Osteoblast (primary cell): ENCODE measurements around the gene WWC1. TPM values are rescaled to one million over a fixed set of nuclear protein-coding genes. Genes with fewer than 3 reads are reported as not detected.

ENCODE experiments used
- DNase-seq: peaks from one replicate; pipeline ENCODE4 v3.0.0; 2011; ENCODE audit warnings: low spot score, mixed read lengths; ENCODE audit not compliant: insufficient read length; ENCODE audit errors: missing footprints
- H2AFZ ChIP-seq: 2 replicates; pipeline ENCODE4 v1.6.0; 2011; ENCODE audit warnings: mild to moderate bottlenecking, low read length
- H3K27ac ChIP-seq: 2 replicates; pipeline ENCODE4 v1.5.1; 2011; ENCODE audit warnings: mild to moderate bottlenecking, low read depth, low read length, moderate library complexity
- H3K27me3 ChIP-seq: 2 replicates; pipeline ENCODE4 v1.6.0; 2012; ENCODE audit warnings: mild to moderate bottlenecking, control low read depth, inconsistent platforms, low read length, moderate library complexity; ENCODE audit not compliant: insufficient read depth
- H3K36me3 ChIP-seq: 2 replicates; pipeline ENCODE4 v1.5.1; 2011; ENCODE audit warnings: mild to moderate bottlenecking, low read length, control low read depth, moderate library complexity; ENCODE audit not compliant: insufficient read depth
- H3K4me1 ChIP-seq: 2 replicates; pipeline ENCODE4 v1.5.1; 2011; ENCODE audit warnings: mild to moderate bottlenecking, low read length, control low read depth, moderate library complexity; ENCODE audit not compliant: insufficient read depth
- H3K4me2 ChIP-seq: 2 replicates; pipeline ENCODE4 v1.6.0; 2011; ENCODE audit warnings: mild to moderate bottlenecking, low read length; ENCODE audit not compliant: insufficient read depth
- H3K4me3 ChIP-seq: fragments of 200-600 bp; sonication (generic); 3 replicates; pipeline ENCODE4 v1.5.1; 2012; ENCODE audit warnings: mild to moderate bottlenecking, low read length, inconsistent platforms; ENCODE audit not compliant: insufficient read depth
- H3K79me2 ChIP-seq: 2 replicates; pipeline ENCODE4 v1.6.0; 2012; ENCODE audit warnings: mild to moderate bottlenecking, low read length, control low read depth, inconsistent platforms; ENCODE audit not compliant: insufficient read depth
- H3K9me3 ChIP-seq: 2 replicates; pipeline ENCODE4 v1.5.1; 2011; ENCODE audit warnings: low read depth, low read length, control low read depth
- H4K20me1 ChIP-seq: 2 replicates; pipeline ENCODE4 v1.6.0; 2012; ENCODE audit warnings: mild to moderate bottlenecking, low read length, control low read depth; ENCODE audit not compliant: insufficient read depth
- total RNA-seq: library from RNA; depleted of rRNA; stranded (reverse); fragments of >200 nt; gene quantifications from 2 replicates; pipeline ENCODE4 v1.2.3, GENCODE V29; 2012
- TF ChIP-seq, protein P1 (sequence below): IDR thresholded peaks from 2 replicates; pipeline ENCODE4 v1.5.1; 2011; ENCODE audit warnings: mild to moderate bottlenecking, low read depth, low read length, moderate library complexity; ENCODE audit errors: extremely low read depth

WWC1 gene
- total RNA-seq, 1 donor, result 1.4 TPM

DNA sequence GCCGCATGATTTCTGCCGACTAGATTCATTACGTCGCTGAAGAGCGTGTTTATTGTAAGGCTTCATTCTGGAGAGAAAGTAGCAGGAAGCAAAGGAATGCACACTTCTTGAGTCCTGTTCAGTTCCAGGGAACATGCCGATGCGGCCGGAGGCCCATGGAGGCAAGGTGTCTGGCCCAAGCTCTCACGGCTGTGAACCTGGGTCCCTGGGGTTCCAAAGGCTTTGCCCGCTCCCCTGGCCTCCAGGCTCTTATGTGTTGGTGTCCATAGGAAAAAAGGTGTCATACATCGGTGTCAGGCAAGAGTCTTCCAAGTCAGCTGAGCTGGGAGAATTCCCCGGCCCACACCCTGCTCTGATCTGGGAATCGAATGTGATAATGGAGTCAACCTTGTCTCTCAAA is 64.7 kb downstream of the WWC1 start:
- Histone ChIP-seq H3K27ac (no peak overlapping the region), H3K27me3 (no peaks in the 10 kb centered on the region), H4K20me1 (no peaks in the 10 kb centered on the region), H3K79me2 (no peaks in the 10 kb centered on the region), H3K36me3 (no peaks in the 10 kb centered on the region), H3K4me1 (no peaks in the 10 kb centered on the region), H2AFZ (no peak overlapping the region), H3K9me3 (no peaks in the 10 kb centered on the region), H3K4me3 (no peak overlapping the region), H3K4me2 (no peak overlapping the region)
- DNase-seq, result no peak
- TF ChIP-seq, protein P1, sequence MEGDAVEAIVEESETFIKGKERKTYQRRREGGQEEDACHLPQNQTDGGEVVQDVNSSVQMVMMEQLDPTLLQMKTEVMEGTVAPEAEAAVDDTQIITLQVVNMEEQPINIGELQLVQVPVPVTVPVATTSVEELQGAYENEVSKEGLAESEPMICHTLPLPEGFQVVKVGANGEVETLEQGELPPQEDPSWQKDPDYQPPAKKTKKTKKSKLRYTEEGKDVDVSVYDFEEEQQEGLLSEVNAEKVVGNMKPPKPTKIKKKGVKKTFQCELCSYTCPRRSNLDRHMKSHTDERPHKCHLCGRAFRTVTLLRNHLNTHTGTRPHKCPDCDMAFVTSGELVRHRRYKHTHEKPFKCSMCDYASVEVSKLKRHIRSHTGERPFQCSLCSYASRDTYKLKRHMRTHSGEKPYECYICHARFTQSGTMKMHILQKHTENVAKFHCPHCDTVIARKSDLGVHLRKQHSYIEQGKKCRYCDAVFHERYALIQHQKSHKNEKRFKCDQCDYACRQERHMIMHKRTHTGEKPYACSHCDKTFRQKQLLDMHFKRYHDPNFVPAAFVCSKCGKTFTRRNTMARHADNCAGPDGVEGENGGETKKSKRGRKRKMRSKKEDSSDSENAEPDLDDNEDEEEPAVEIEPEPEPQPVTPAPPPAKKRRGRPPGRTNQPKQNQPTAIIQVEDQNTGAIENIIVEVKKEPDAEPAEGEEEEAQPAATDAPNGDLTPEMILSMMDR, result no peak

DNA sequence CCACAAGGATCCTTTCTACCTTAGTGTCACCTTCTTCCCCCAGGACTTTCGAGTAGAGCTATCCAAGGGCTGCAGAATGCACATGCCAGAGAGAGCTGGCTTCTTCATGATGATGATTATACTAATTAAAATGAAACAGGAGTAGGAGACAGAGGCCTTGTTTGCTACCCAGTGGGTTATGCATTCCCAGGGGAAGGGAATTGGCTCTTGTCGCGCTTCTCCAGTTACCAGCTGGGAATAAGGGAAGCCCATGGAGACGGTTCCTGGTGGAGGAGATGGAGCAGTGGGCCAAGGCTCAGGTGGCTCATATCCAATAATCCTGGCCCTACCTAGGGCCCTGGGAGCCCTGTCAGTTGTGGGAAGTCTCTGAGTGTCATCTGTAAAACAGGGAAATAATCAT is 65.1 kb downstream of the WWC1 start:
- Histone ChIP-seq H3K4me2 (no peak overlapping the region), H3K36me3 (no peaks in the 10 kb centered on the region), H2AFZ (no peak overlapping the region), H3K4me1 (no peaks in the 10 kb centered on the region), H4K20me1 (no peaks in the 10 kb centered on the region), H3K79me2 (no peaks in the 10 kb centered on the region), H3K9me3 (no peaks in the 10 kb centered on the region), H3K27me3 (no peaks in the 10 kb centered on the region), H3K27ac (no peak overlapping the region), H3K4me3 (no peak overlapping the region)
- TF ChIP-seq, protein P1, result no peak
- DNase-seq, result no peak

DNA sequence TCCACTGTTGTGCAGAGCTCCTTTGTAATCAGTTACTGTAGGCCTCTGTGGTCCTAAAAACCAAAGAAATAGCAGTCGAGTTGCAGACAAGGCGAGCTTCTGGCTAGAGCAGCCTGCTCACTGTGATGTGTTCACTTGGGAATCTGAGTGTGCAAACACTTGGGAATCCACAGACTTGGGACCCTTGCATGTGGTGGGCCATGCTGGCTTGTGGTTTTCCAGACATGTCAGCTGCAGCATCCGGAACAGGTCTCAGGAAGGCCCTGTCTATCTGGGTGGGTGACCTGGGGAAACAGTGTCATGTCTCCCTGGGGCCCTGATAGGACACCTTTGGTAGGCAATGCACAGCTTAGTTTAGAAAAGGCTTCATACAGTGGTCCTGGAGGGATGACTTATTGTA is 66.4 kb downstream of the WWC1 start:
- no peaks in the 10 kb centered on the region for H4K20me1 ChIP-seq
- H3K27me3 ChIP-seq, result no peaks in the 10 kb centered on the region
- H3K27ac ChIP-seq, result no peak overlapping the region
- H3K4me3 ChIP-seq, result no peak overlapping the region
- no peak overlapping the region for H2AFZ ChIP-seq
- H3K79me2 ChIP-seq, result no peaks in the 10 kb centered on the region
- TF ChIP-seq, protein P1, result no peak
- H3K36me3 ChIP-seq, result no peaks in the 10 kb centered on the region
- no peak overlapping the region for H3K4me2 ChIP-seq
- no peak for DNase-seq
- no peaks in the 10 kb centered on the region for H3K4me1 ChIP-seq
- no peaks in the 10 kb centered on the region for H3K9me3 ChIP-seq

DNA sequence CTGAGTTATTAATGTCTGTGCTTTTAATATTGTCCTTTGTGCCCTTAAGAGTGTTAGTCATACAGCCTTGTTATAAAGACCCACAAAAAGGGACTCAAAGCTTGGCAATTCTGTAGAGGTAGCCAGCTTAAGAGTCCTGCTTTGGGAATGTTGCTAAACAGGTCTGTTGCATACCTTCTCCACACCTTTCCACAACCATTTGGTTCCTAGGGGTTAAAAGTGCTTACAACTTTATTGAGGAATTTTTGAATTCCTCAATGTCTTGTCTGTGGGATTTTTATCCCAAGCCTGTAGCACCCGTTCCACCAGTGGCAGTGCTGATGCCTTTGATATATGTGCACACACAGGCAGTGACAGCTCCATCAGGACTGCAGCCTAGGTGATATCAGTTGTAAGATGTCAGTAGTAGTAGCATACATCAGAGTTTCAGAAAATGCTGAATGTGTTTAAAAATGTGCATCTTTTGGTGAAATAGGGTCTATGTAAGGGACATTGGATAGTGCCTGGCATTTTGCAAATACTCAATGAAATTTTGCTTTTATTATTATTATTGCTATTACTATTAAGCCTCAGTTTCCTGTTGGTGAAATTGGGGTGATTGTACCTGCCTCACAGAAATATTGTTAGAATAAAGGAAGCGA is 68.5 kb downstream of the WWC1 start:
- Histone ChIP-seq H3K27me3 (no peaks in the 10 kb centered on the region), H3K4me2 (no peak overlapping the region), H2AFZ (no peak overlapping the region), H3K27ac (no peak overlapping the region), H4K20me1 (no peaks in the 10 kb centered on the region), H3K4me1 (peaks cover 15% of the 10 kb centered on the region), H3K9me3 (no peaks in the 10 kb centered on the region), H3K4me3 (no peak overlapping the region), H3K79me2 (no peaks in the 10 kb centered on the region), H3K36me3 (no peaks in the 10 kb centered on the region)
- TF ChIP-seq, protein P1, result no peak
- DNase-seq, result no peak
